Muscle of leg (tissue), 11 donors: ENCODE results near the gene TRIO. TPM values are rescaled to one million over a fixed set of nuclear protein-coding genes. Genes with fewer than 3 reads are reported as not detected.

Source experiments
- DNase-seq: peaks from one replicate; pipeline ENCODE4 v3.0.0; 2013
- H3K27ac ChIP-seq: one replicate; pipeline ENCODE4 v1.5.1; 2013; ENCODE audit warnings: mild to moderate bottlenecking, low read length, control low read depth
- H3K27me3 ChIP-seq: one replicate; pipeline ENCODE4 v1.6.1; 2013; ENCODE audit warnings: low read length; ENCODE audit not compliant: control insufficient read depth, insufficient read depth
- H3K36me3 ChIP-seq: one replicate; pipeline ENCODE4 v1.6.1; 2013; ENCODE audit warnings: low read length; ENCODE audit not compliant: control insufficient read depth, insufficient read depth
- H3K4me1 ChIP-seq: one replicate; pipeline ENCODE4 v1.6.1; 2013; ENCODE audit warnings: low read length; ENCODE audit not compliant: control insufficient read depth, insufficient read depth
- H3K4me3 ChIP-seq: one replicate; pipeline ENCODE4 v1.5.1; 2013; ENCODE audit warnings: low read length, control low read depth
- H3K9me3 ChIP-seq: replicated peaks from 2 replicates; pipeline ENCODE4 v1.6.1; 2013; ENCODE audit warnings: low read depth, low read length; ENCODE audit not compliant: control insufficient read depth
- WGBS: methylation state at CpG from one replicate; pipeline ENCODE4 v1.1.5; 2013; ENCODE audit warnings: missing lambda C conversion rate; ENCODE audit not compliant: insufficient coverage; 5-methylcytosine and 5-hydroxymethylcytosine counted together
- polyA plus RNA-seq, 8 donors: library from polyadenylated mRNA; unstranded; fragments of 120-200 nt; gene quantifications; one replicate each; pipeline versions ENCODE4 v1.2.1 to v1.2.3, GENCODE V29; 2013; ENCODE audit warnings: inconsistent platforms in 1 of 8, low replicate concordance in 1 of 8; ENCODE audit not compliant: insufficient read length in 8 of 8, insufficient read depth in 1 of 8
- total RNA-seq: library from RNA; stranded (reverse); fragments of 120-200 nt; gene quantifications from one replicate; pipeline ENCODE4 v1.2.4, GENCODE V29; 2013

Gene TRIO
- total and polyA plus RNA-seq, 9 donors = 124 to 219 (median 168) TPM

DNA sequence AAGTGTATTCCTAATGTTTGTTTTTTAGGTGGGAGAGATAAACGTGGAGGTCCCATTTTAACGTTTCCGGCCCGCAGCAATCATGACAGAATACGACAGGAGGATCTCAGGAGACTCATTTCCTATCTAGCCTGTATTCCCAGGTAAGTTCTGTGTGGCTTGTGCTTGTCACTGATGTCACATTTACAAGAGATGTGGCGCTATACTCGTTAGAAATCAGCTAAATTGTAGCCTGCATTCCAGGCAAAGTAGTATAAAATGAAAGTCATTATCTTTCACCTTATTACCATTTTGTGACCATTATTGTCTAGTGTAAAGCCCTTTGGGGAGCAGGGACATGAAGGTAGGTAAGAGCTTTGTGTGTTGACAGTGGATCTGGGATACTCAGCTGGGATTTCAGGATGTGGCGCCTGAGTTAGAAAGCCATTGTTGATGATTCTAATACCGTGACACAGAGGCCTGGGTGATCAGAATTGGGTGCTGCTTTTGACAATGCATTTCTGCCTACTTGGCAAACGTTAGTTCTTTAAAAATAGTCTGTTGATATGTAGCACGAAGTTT, 137.2 kb downstream of the TRIO start:
- Histone ChIP-seq H3K27me3 (no peaks in the 10 kb centered on the region), H3K9me3 (no peaks in the 10 kb centered on the region), H3K36me3 (peaks cover 10% of the 10 kb centered on the region), H3K4me3 (no peak overlapping the region), H3K27ac (no peak overlapping the region), H3K4me1 (peaks cover 8% of the 10 kb centered on the region)
- no peak for DNase-seq
- 90% methylated on average over 7 of the region's 11 CpGs for WGBS

DNA sequence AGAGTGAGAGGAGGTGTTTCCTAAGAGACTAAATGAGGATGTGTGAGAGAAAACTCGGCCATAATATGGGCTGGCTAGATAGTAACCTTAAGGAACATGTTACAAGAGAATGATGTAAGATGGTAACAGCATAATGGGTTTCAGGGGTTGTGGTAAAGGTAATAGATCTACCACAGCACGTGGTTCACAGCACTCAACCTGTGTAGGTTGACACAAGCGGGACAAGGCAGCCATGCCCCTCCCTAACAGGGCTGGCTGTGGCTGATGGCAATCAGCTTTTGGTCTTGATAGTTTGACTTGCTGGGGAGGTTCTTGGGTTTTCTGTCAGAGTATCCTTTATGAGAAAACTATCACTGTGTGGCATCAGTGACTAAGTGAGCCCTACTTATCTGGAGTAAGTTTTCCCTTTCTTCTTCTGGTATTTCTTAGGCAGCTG, 138.6 kb downstream of the TRIO start:
- Histone ChIP-seq H3K27ac (no peak overlapping the region), H3K4me1 (peaks cover 15% of the 10 kb centered on the region), H3K36me3 (peaks cover 10% of the 10 kb centered on the region), H3K9me3 (no peaks in the 10 kb centered on the region), H3K4me3 (no peak overlapping the region), H3K27me3 (no peaks in the 10 kb centered on the region)
- DNase-seq = no peak
- 91% methylated on average over 3 of the region's 3 CpGs for WGBS

DNA sequence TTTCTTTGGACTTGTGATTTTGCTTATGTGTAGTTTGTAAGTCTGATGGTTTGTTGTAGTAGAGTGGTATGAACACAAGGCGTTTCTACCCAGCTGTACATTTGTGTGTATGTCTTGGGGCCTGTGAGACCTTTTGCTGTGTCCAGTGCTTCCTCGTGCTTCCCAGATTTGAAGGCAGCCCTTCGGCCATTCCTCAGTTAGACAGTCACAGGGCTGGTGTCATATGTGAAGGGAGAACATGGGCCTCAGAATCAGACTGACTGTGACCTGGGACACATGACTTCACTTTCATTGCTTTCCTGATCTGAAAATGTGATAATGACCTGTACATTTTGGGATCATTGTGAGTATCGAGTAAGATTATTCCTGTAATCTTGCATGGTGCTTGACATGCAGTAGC, 140.0 kb downstream of the TRIO start:
- peaks cover 22% of the 10 kb centered on the region for H3K4me1 ChIP-seq
- H3K27me3 ChIP-seq = no peaks in the 10 kb centered on the region
- WGBS = 70% methylated on average over 3 of the region's 4 CpGs
- DNase-seq = no peak
- no peaks in the 10 kb centered on the region for H3K9me3 ChIP-seq
- H3K27ac ChIP-seq = no peak overlapping the region
- peaks cover 14% of the 10 kb centered on the region for H3K36me3 ChIP-seq
- no peak overlapping the region for H3K4me3 ChIP-seq

DNA sequence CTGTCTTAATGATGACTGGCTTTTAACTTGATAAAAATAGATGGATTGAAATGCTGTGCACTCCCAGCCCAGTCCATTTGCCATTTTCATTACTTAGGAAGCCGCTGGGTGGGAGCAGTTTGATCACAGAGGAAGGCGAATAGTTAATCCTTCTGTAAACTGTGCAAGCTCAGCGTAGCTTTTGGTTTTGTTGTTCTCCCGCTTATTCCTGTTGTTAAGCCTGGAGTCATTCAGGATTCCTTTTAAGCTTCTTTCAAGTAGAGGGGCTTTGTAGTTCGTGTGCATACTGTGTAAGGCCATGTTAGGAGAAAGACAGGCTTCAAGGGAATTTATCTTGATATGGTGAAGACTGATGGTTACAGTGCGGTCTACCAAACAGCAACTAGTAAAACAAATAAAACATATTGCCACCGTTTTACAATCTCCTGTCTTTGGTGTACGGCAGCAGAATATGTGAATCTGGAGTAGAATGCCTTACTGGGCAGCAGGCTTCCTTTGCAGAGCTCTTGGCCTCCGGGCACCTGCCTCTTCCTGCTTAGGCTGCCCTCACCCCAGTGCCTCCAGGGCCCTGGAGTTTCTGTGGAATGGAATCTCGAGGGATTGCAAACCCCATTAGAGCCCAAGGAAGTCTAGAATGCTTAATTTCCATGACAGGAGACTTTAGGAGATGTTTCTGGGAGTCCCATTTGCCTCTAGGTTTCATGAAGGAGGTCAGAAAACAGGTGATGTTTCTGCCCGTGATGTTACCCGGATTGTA, 141.4 kb downstream of the TRIO start:
- WGBS = 20% methylated on average over 1 of the region's 12 CpGs

DNA sequence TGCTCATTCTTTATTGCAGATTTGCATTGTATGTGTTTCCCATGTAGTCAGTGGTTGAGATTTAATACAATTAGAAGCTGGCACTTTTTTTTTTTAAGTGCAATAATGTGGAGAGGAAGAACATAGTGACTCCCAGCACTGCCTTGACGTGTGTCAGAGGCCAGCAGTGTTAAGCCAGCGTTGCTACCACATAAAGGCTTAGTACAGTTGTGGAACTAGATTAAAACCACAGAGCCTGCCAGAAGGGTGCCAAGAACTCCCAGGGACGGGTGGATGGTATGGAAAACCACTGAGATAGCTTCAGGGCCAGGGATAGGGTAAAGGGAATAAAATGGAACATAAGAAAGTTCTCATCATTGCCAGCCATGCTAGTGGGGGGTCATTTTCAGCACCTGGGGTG, 142.9 kb downstream of the TRIO start:
- no peak for DNase-seq
- Histone ChIP-seq H3K27ac (no peak overlapping the region), H3K4me1 (peaks cover 22% of the 10 kb centered on the region), H3K27me3 (no peaks in the 10 kb centered on the region), H3K9me3 (no peaks in the 10 kb centered on the region), H3K4me3 (no peak overlapping the region), H3K36me3 (peaks cover 13% of the 10 kb centered on the region)
- 67% methylated on average over 3 of the region's 3 CpGs for WGBS

More for the DNA sequence above, 141.4 kb downstream of the TRIO start:
- Histone ChIP-seq H3K36me3 (peaks cover 14% of the 10 kb centered on the region), H3K4me1 (peaks cover 22% of the 10 kb centered on the region), H3K9me3 (no peaks in the 10 kb centered on the region), H3K27ac (no peak overlapping the region), H3K4me3 (no peak overlapping the region), H3K27me3 (no peaks in the 10 kb centered on the region)
- DNase-seq = no peak

- Histone ChIP-seq H3K9me3 (no peaks in the 10 kb centered on the region), H3K4me3 (no peak overlapping the region), H3K36me3 (peaks cover 10% of the 10 kb centered on the region), H3K27me3 (no peaks in the 10 kb centered on the region), H3K4me1 (peaks cover 22% of the 10 kb centered on the region), H3K27ac (peak overlapping the region; percentile 25)
- peak; percentile 71 for DNase-seq
- WGBS = 84% methylated on average over 9 of the region's 17 CpGs
Measured at GRCh38 chr5:14286574-14287421, 143.7 kb downstream of the TRIO start.

DNA sequence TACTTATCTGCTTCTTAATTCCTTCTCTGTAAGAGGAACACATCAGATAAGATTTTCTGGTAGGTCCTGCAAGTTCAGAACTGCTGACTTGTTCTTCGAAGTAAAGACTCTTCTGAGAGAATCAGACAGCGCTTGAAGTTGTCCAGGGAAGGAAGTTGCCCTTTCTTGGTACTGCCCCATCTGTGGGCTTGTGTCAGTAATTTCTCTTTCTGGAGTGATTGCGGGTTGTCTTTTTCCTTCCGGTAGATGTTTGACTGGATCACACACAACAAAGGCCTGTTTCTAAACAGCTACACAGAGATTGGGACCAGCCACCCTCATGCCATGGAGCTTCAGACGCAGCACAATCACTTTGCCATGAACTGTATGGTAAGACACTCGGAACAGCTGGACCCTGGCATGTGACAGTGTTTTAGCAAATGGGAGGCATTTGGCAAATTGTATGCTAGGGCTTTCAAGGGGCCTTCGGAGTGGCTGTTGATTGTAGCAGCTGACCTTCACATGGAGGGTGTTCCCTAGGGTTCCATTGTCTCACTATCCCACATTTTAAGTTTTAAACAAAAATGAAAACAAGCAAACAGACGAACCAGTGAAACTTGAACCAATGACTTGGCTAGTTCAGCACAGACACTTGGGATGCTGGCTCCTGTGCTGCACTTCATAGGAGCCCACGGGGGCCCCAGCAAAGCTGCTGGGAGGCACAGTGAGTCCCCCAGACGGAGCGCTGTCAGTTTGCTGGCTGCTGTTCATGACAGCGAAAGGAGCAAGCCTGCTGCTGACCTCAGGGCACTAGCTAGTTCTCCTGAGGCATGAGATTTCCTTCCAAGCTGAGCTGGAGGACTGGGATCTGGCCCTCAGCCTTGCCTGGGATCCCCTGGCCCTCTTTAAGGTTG, 149.9 kb downstream of the TRIO start:
- H3K4me3 ChIP-seq = no peak overlapping the region
- H3K27me3 ChIP-seq = no peaks in the 10 kb centered on the region
- H3K9me3 ChIP-seq = no peaks in the 10 kb centered on the region
- peak; percentile 67 for DNase-seq
- WGBS = 34% methylated on average over 6 of the region's 12 CpGs
- peak overlapping the region; percentile 62 for H3K27ac ChIP-seq
- H3K4me1 ChIP-seq = peaks cover 11% of the 10 kb centered on the region
- peaks cover 31% of the 10 kb centered on the region for H3K36me3 ChIP-seq

- no peak overlapping the region for H3K27ac ChIP-seq
- peaks cover 46% of the 10 kb centered on the region for H3K36me3 ChIP-seq
- no peak overlapping the region for H3K4me3 ChIP-seq
- 62% methylated on average over 4 of the region's 5 CpGs for WGBS
- H3K4me1 ChIP-seq = peaks cover 11% of the 10 kb centered on the region
- no peaks in the 10 kb centered on the region for H3K27me3 ChIP-seq
- no peaks in the 10 kb centered on the region for H3K9me3 ChIP-seq
- no peak for DNase-seq
Measured at GRCh38 chr5:14295610-14296009, 152.5 kb downstream of the TRIO start.

GRCh38 chr5:14296533-14297331, 153.6 kb downstream of the TRIO start:
- WGBS = 89% methylated on average over 13 of the region's 14 CpGs
- Histone ChIP-seq H3K36me3 (peaks cover 45% of the 10 kb centered on the region), H3K9me3 (no peaks in the 10 kb centered on the region), H3K4me3 (no peak overlapping the region), H3K27me3 (no peaks in the 10 kb centered on the region), H3K27ac (no peak overlapping the region), H3K4me1 (peaks cover 11% of the 10 kb centered on the region)
- peak; percentile 23 for DNase-seq
